SJSA1 (cell line): ENCODE results near the gene VSIG10L. TPM values are rescaled to one million over a fixed set of nuclear protein-coding genes. Genes with fewer than 3 reads are reported as not detected.

Experiments used
- DNase-seq, 2 experiments: peaks; one replicate each; pipeline ENCODE4 v3.0.0-alpha.2; 2015 to 2020; ENCODE audit warnings: low spot score in 2 of 2, low read depth in 1 of 2
- H3K27ac ChIP-seq: fragments of 250-450 bp; sonication (Bioruptor Pico); 2 replicates; pipeline ENCODE4 v1.5.1; 2020; ENCODE audit warnings: mild to moderate bottlenecking, moderate library complexity
- H3K27me3 ChIP-seq: fragments of 250-450 bp; sonication (Bioruptor Pico); replicated peaks from 2 replicates; pipeline ENCODE4 v1.5.1; 2020; ENCODE audit warnings: mild to moderate bottlenecking, moderate library complexity
- H3K36me3 ChIP-seq: fragments of 250-450 bp; sonication (Bioruptor Pico); 2 replicates; pipeline ENCODE4 v1.5.1; 2020; ENCODE audit warnings: mild to moderate bottlenecking
- H3K4me1 ChIP-seq: fragments of 250-450 bp; sonication (Bioruptor Pico); replicated peaks from 2 replicates; pipeline ENCODE4 v1.6.1; 2021; ENCODE audit warnings: mild to moderate bottlenecking
- H3K4me3 ChIP-seq: fragments of 250-450 bp; sonication (Bioruptor Pico); 2 replicates; pipeline ENCODE4 v1.5.1; 2020; ENCODE audit warnings: mild to moderate bottlenecking
- H3K9me3 ChIP-seq: fragments of 250-450 bp; sonication (Bioruptor Pico); replicated peaks from 2 replicates; pipeline ENCODE4 v1.5.1; 2020; ENCODE audit warnings: mild to moderate bottlenecking
- total RNA-seq: library from RNA; depleted of rRNA; stranded (reverse); fragments of >200 nt; shearing (Covaris generic); gene quantifications from 2 replicates; pipeline ENCODE4 v1.2.3, GENCODE V29; 2014

The VSIG10L gene
- total RNA-seq, 1 experiment from 2014 or later, result 0.08 TPM

- H3K9me3 ChIP-seq, result no peaks in the 10 kb centered on the region
- H3K36me3 ChIP-seq, result no peaks in the 10 kb centered on the region
- 0 out of 2 replicates have a peak, but pooled peaks cover 9% of the 10 kb centered on the region for H3K27me3 ChIP-seq
- no peak overlapping the region for H3K4me3 ChIP-seq
- H3K4me1 ChIP-seq, result no peaks in the 10 kb centered on the region
- no peak overlapping the region for H3K27ac ChIP-seq
- DNase-seq, result no peak
Observed at GRCh38 chr19:51301266-51301665, 40.7 kb downstream of the VSIG10L start.

GRCh38 chr19:51297406-51297805, 44.5 kb downstream of the VSIG10L start:
- DNase-seq, result no peak

GRCh38 chr19:51296336-51297093, 45.4 kb downstream of the VSIG10L start:
- H3K9me3 ChIP-seq, result no peaks in the 10 kb centered on the region
- H3K27ac ChIP-seq, result no peak overlapping the region
- no peaks in the 10 kb centered on the region for H3K4me1 ChIP-seq
- peaks cover 14% of the 10 kb centered on the region; the same call in 1 of the 2 replicates for H3K27me3 ChIP-seq
- no peaks in the 10 kb centered on the region for H3K36me3 ChIP-seq
- H3K4me3 ChIP-seq, result no peak overlapping the region
- DNase-seq, result no peak

More at GRCh38 chr19:51297406-51297805, 44.5 kb downstream of the VSIG10L start:
- peaks cover 14% of the 10 kb centered on the region; the same call in 1 of the 2 replicates for H3K27me3 ChIP-seq
- no peak overlapping the region for H3K27ac ChIP-seq
- no peaks in the 10 kb centered on the region for H3K36me3 ChIP-seq
- H3K9me3 ChIP-seq, result no peaks in the 10 kb centered on the region
- no peaks in the 10 kb centered on the region for H3K4me1 ChIP-seq
- no peak overlapping the region for H3K4me3 ChIP-seq

GRCh38 chr19:51295382-51296126, 46.4 kb downstream of the VSIG10L start:
- Histone ChIP-seq H3K4me3 (no peak overlapping the region), H3K27ac (no peak overlapping the region), H3K36me3 (no peaks in the 10 kb centered on the region), H3K9me3 (no peaks in the 10 kb centered on the region), H3K27me3 (peaks cover 14% of the 10 kb centered on the region; the same call in 1 of the 2 replicates), H3K4me1 (no peaks in the 10 kb centered on the region)
- no peak for DNase-seq

- DNase-seq, result no peak
- Histone ChIP-seq H3K27ac (no peak overlapping the region), H3K4me1 (no peaks in the 10 kb centered on the region), H3K36me3 (no peaks in the 10 kb centered on the region), H3K27me3 (peaks cover 14% of the 10 kb centered on the region; the same call in 1 of the 2 replicates), H3K4me3 (no peak overlapping the region), H3K9me3 (no peaks in the 10 kb centered on the region)
Observed at GRCh38 chr19:51294977-51295375, 47.0 kb downstream of the VSIG10L start.

GRCh38 chr19:51294211-51294976, 47.5 kb downstream of the VSIG10L start:
- Histone ChIP-seq H3K4me1 (no peaks in the 10 kb centered on the region), H3K27ac (no peak overlapping the region), H3K36me3 (no peaks in the 10 kb centered on the region), H3K27me3 (peaks cover 14% of the 10 kb centered on the region; the same call in 1 of the 2 replicates), H3K9me3 (no peaks in the 10 kb centered on the region), H3K4me3 (no peak overlapping the region)
- DNase-seq, result no peak

GRCh38 chr19:51293571-51294210, 48.2 kb downstream of the VSIG10L start:
- Histone ChIP-seq H3K27ac (no peak overlapping the region), H3K4me1 (no peaks in the 10 kb centered on the region), H3K9me3 (no peaks in the 10 kb centered on the region), H3K4me3 (no peak overlapping the region), H3K27me3 (peaks cover 14% of the 10 kb centered on the region; the same call in 1 of the 2 replicates), H3K36me3 (no peaks in the 10 kb centered on the region)
- DNase-seq, result no peak

GRCh38 chr19:51292971-51293370, 49.0 kb downstream of the VSIG10L start:
- H3K27ac ChIP-seq, result no peak overlapping the region
- H3K4me1 ChIP-seq, result no peaks in the 10 kb centered on the region
- DNase-seq, result no peak
- H3K9me3 ChIP-seq, result no peaks in the 10 kb centered on the region
- no peak overlapping the region for H3K4me3 ChIP-seq
- H3K27me3 ChIP-seq, result peaks cover 14% of the 10 kb centered on the region; the same call in 1 of the 2 replicates
- no peaks in the 10 kb centered on the region for H3K36me3 ChIP-seq

- Histone ChIP-seq H3K27me3 (peaks cover 8% of the 10 kb centered on the region; the same call in 1 of the 2 replicates), H3K4me1 (no peaks in the 10 kb centered on the region), H3K9me3 (no peaks in the 10 kb centered on the region), H3K27ac (no peak overlapping the region), H3K4me3 (no peak overlapping the region), H3K36me3 (no peaks in the 10 kb centered on the region)
- DNase-seq, result no peak
Observed at GRCh38 chr19:51289635-51290034, 52.3 kb downstream of the VSIG10L start.

GRCh38 chr19:51285682-51286081, 56.3 kb downstream of the VSIG10L start:
- Histone ChIP-seq H3K4me1 (no peaks in the 10 kb centered on the region), H3K36me3 (no peaks in the 10 kb centered on the region), H3K27ac (no peak overlapping the region), H3K27me3 (0 out of 2 replicates have a peak, but pooled peaks cover 3% of the 10 kb centered on the region), H3K4me3 (no peak overlapping the region), H3K9me3 (no peaks in the 10 kb centered on the region)
- no peak for DNase-seq

- no peaks in the 10 kb centered on the region for H3K36me3 ChIP-seq
- no peaks in the 10 kb centered on the region for H3K4me1 ChIP-seq
- H3K9me3 ChIP-seq, result no peaks in the 10 kb centered on the region
- no peak overlapping the region for H3K27ac ChIP-seq
- H3K4me3 ChIP-seq, result no peak overlapping the region
- H3K27me3 ChIP-seq, result 0 out of 2 replicates have a peak, but pooled peaks cover 3% of the 10 kb centered on the region
- DNase-seq, result no peak
Observed at GRCh38 chr19:51282335-51282734, 59.6 kb downstream of the VSIG10L start.
